AG09319 (cell line): ENCODE measurements around the gene YARS1.

Experiments
- DNase-seq: peaks from one replicate; pipeline ENCODE4 v3.0.0-alpha.2; 2010; ENCODE audit warnings: low read depth; ENCODE audit errors: extremely low read depth
- TF ChIP-seq, protein P1 (sequence below): IDR thresholded peaks from 2 replicates; pipeline ENCODE4 v1.5.1; 2011; ENCODE audit warnings: low read depth, mild to moderate bottlenecking, inconsistent platforms, low read length, moderate library complexity

YARS1 gene

GRCh38 chr1:32755098-32755809 lies 61.9 kb downstream of the YARS1 start:
- TF ChIP-seq, protein P1, sequence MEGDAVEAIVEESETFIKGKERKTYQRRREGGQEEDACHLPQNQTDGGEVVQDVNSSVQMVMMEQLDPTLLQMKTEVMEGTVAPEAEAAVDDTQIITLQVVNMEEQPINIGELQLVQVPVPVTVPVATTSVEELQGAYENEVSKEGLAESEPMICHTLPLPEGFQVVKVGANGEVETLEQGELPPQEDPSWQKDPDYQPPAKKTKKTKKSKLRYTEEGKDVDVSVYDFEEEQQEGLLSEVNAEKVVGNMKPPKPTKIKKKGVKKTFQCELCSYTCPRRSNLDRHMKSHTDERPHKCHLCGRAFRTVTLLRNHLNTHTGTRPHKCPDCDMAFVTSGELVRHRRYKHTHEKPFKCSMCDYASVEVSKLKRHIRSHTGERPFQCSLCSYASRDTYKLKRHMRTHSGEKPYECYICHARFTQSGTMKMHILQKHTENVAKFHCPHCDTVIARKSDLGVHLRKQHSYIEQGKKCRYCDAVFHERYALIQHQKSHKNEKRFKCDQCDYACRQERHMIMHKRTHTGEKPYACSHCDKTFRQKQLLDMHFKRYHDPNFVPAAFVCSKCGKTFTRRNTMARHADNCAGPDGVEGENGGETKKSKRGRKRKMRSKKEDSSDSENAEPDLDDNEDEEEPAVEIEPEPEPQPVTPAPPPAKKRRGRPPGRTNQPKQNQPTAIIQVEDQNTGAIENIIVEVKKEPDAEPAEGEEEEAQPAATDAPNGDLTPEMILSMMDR = no peak

GRCh38 chr1:32754317-32755097 lies 62.7 kb downstream of the YARS1 start:
- TF ChIP-seq, protein P1 = no peak
- no peak for DNase-seq

More at GRCh38 chr1:32755098-32755809, 61.9 kb downstream of the YARS1 start:
- no peak for DNase-seq

DNA sequence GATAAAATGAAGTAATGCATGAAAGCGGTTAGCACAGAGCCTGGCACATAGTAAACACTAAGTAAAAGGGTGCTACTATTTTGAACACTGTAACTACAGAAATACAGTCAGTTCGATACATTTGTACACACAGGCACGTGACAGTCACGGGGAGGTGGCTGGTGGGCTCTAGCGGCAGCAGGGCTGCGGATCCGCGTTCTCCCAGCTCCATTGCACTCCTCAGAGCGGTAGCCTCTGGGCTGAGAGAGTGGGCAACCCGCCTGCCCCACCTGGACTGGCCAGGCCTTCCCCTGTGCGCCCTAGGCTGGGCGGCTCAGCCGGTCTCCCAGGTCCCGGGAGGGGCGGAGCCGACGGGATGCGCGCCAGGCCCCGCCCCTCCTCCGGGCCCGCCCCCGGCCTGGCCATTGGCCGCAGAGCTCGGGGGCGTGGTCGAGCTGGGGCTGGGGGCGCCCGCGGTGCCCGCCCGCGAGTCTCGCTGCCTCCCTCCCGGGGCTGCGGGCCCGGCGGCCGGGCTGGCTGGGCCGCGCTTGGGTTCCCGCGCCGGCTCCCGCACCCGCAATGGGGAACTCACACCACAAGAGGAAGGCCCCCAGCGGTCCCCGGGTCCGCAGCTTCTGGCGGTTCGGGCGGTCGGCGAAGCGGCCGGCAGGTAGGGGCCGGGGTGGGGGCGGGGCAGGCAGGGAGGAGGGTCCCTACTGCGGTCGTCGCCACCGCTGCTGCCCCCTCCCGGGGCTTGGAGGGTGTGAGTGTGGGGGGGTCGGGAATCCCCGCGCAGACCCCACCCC lies 63.4 kb downstream of the YARS1 start:
- TF ChIP-seq, protein P1 = no peak
- no peak for DNase-seq

DNA sequence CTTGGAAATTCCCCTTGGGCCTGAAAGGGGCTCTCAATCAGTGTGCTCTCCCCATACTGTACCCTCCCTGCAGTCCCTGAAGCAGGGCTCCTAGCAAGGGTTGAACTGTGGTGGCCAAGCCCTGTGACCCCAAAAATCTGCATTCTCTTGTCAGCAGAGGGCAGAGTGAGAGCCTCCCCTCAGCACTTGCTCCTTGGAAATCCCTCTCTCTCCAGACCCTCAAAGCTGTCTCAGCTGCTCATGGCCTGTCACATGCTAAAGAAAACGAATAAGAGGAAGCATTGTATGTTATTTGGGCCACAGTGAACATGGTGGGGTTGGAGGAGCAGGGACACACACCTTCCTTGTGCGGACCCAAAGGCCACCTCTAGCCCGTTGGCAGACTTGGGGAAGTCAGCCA lies 67.4 kb downstream of the YARS1 start:
- DNase-seq = no peak
- TF ChIP-seq, protein P1 = no peak

- DNase-seq = no peak
- TF ChIP-seq, protein P1 = no peak
Measured at GRCh38 chr1:32749332-32749731, 67.8 kb downstream of the YARS1 start.

GRCh38 chr1:32748926-32749325 lies 68.2 kb downstream of the YARS1 start:
- no peak for DNase-seq
- TF ChIP-seq, protein P1 = no peak
